ENCODE measurements around the gene SH3BGRL3. TPM values are rescaled to one million over a fixed set of nuclear protein-coding genes. Genes with fewer than 3 reads are reported as not detected.

Gene SH3BGRL3
- polyA plus RNA-seq, 2 of the 4 experiments (the other 2 are of a cell fraction): 38.7 to 78.6 TPM

- Histone ChIP-seq H3K4me3 (no peak overlapping the region), H3K27ac (no peak overlapping the region), H3K4me2 (no peak overlapping the region), H3K9me3 (no peaks in the 10 kb centered on the region), H3K4me1 (no peaks in the 10 kb centered on the region)
- no peak for FAIRE-seq
- 93% methylated on average over 5 of the region's 5 CpGs for WGBS (ENCODE audit: missing lambda C conversion rate)
- POLR2A ChIA-PET: no interaction called here
- no peak for TF ChIP-seq HOXA7 (CRISPR knock-in tag; IDR thresholded peaks at IDR 0.05)
- DNase-seq (ENCODE audit: low read depth in 1 of 2, low spot score in 1 of 2): no peak
- CTCF ChIA-PET: interaction anchor here (1.3 to 1.5 kb wide), 2 partner anchors 10 to 16 kb away, joined by 3 to 4 read pairs; no protein-coding TSS in a partner anchor
- ATAC-seq: no peak
Measured at GRCh38 chr1:26259578-26259977, 20.3 kb upstream of the SH3BGRL3 start.

DNA sequence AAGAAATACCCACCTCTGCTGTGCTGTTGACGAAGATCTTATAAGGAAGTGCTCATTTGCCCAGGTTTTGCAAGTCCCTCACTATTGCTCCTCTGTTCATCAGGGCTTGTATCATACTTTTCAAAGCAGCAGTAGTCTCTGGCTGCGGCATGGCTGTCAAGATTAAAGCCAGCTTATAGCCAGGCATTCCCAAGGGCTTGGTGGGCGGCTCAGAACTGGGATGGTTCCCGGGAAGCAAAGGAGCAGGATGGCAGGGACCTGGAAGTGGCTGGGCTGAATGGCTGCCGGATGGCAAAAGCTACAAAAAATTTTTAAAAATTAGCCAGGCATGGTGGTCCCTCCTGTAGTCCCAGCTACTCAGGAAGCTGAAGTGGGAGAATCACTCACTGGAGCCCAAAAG lies 16.7 kb upstream of the SH3BGRL3 start:
- 98% methylated on average over 5 of the region's 5 CpGs for WGBS (ENCODE audit: missing lambda C conversion rate)
- H3K9me3 ChIP-seq: no peaks in the 10 kb centered on the region

More for the DNA sequence above, 16.7 kb upstream of the SH3BGRL3 start:
- Histone ChIP-seq H3K4me2 (no peak overlapping the region), H3K27ac (no peak overlapping the region), H3K4me1 (no peaks in the 10 kb centered on the region), H3K4me3 (no peak overlapping the region)
- ATAC-seq (no peak), FAIRE-seq (no peak), DNase-seq (ENCODE audit: low read depth in 1 of 2, low spot score in 1 of 2) (no peak)
- ChIA-PET POLR2A (no interaction called here), CTCF (interaction anchor here (0.9 to 3.0 kb wide), 4 partner anchors 13 to 59 kb away, joined by 3 to 10 read pairs (median 4); no protein-coding TSS in a partner anchor)
- no peak for TF ChIP-seq HOXB13 (CRISPR knock-in tag; IDR thresholded peaks at IDR 0.05; ENCODE audit: low read depth)
- no peak for TF ChIP-seq MAZ (IDR thresholded peaks at IDR 0.05; ENCODE audit: borderline replicate concordance, low read depth, low read length)
- TF ChIP-seq E2F6 (IDR thresholded peaks at IDR 0.05; ENCODE audit: borderline replicate concordance, low read depth): no peak
- TF ChIP-seq ELK1 (IDR thresholded peaks at IDR 0.05; ENCODE audit: low read depth, low read length): no peak
- TF ChIP-seq EHF (CRISPR knock-in tag; IDR thresholded peaks at IDR 0.05): no peak
- no peak for TF ChIP-seq RAD21 (conservative IDR thresholded peaks at IDR 0.05 in 1 of 2, IDR thresholded peaks at IDR 0.05 in 1 of 2)
- no peak for TF ChIP-seq NPAS2 (CRISPR knock-in tag; IDR thresholded peaks at IDR 0.05; ENCODE audit: borderline replicate concordance)
- TF ChIP-seq HES2 (IDR thresholded peaks at IDR 0.05): no peak
- no peak for TF ChIP-seq EHMT2 (IDR thresholded peaks at IDR 0.05; ENCODE audit: low read depth)
- TF ChIP-seq, protein P1, sequence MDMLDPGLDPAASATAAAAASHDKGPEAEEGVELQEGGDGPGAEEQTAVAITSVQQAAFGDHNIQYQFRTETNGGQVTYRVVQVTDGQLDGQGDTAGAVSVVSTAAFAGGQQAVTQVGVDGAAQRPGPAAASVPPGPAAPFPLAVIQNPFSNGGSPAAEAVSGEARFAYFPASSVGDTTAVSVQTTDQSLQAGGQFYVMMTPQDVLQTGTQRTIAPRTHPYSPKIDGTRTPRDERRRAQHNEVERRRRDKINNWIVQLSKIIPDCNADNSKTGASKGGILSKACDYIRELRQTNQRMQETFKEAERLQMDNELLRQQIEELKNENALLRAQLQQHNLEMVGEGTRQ (IDR thresholded peaks at IDR 0.05): no peak
- TF ChIP-seq, protein P2, sequence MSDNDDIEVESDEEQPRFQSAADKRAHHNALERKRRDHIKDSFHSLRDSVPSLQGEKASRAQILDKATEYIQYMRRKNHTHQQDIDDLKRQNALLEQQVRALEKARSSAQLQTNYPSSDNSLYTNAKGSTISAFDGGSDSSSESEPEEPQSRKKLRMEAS (IDR thresholded peaks at IDR 0.05): no peak
- no peak for TF ChIP-seq GATA3 (IDR thresholded peaks at IDR 0.05; ENCODE audit: borderline replicate concordance)
- no peak for TF ChIP-seq POLR2AphosphoS2 (conservative IDR thresholded peaks at IDR 0.05; ENCODE audit: low read length)
- TF ChIP-seq HMGXB4 (CRISPR knock-in tag; IDR thresholded peaks at IDR 0.05; ENCODE audit: borderline replicate concordance): no peak
- no peak for TF ChIP-seq CHD2 (IDR thresholded peaks at IDR 0.05; ENCODE audit: low read length, partially characterized antibody)
- no peak for TF ChIP-seq NFE2L2 (conservative IDR thresholded peaks at IDR 0.05; ENCODE audit: low read length)
- TF ChIP-seq RNF2 (IDR thresholded peaks at IDR 0.05; ENCODE audit: borderline replicate concordance, low read depth): no peak
- no peak for TF ChIP-seq HDAC2 (IDR thresholded peaks at IDR 0.05)
- TF ChIP-seq CBX8 (IDR thresholded peaks at IDR 0.05): no peak

All from A549 (cell line).